HG02840 (cell line): ENCODE measurements around the gene RIPOR2.

Experiments
- ATAC-seq: cut with Tn5 transposase; IDR thresholded peaks from one replicate; pipeline ENCODE4 v1.9.1; 2021; ENCODE audit warnings: mild to moderate bottlenecking, moderate library complexity, moderate number of reproducible peaks; ENCODE audit not compliant: unreplicated experiment, low FRiP score

The RIPOR2 gene

GRCh38 chr6:24827162-24827561, 108.6 kb downstream of the RIPOR2 start:
- no peak for ATAC-seq

- no peak for ATAC-seq
Measured at GRCh38 chr6:24825130-24825630, 110.6 kb downstream of the RIPOR2 start.

GRCh38 chr6:24824142-24824938, 111.4 kb downstream of the RIPOR2 start:
- ATAC-seq, result no peak

- no peak for ATAC-seq
Measured at GRCh38 chr6:24823185-24823584, 112.6 kb downstream of the RIPOR2 start.

- ATAC-seq, result no peak
Measured at GRCh38 chr6:24822696-24823095, 113.1 kb downstream of the RIPOR2 start.

GRCh38 chr6:24821860-24822444, 113.8 kb downstream of the RIPOR2 start:
- no peak for ATAC-seq

- ATAC-seq, result no peak
Measured at GRCh38 chr6:24818346-24818745, 117.4 kb downstream of the RIPOR2 start.

- no peak for ATAC-seq
Measured at GRCh38 chr6:24809728-24810127, 126.0 kb downstream of the RIPOR2 start.

- ATAC-seq, result no peak
Measured at GRCh38 chr6:24807584-24807983, 128.2 kb downstream of the RIPOR2 start.

- no peak for ATAC-seq
Measured at GRCh38 chr6:24802271-24803059, 133.3 kb downstream of the RIPOR2 start.

GRCh38 chr6:24799541-24799915, 136.2 kb downstream of the RIPOR2 start:
- no peak for ATAC-seq

GRCh38 chr6:24798740-24799540, 136.8 kb downstream of the RIPOR2 start, which contains the start of gene ARMH2:
Gene ARMH2, minus strand, starts transcription at chr6:24798917. Its CDS starts 60 bp downstream, at chr6:24798857.
- no peak for ATAC-seq

- ATAC-seq, result no peak
Measured at GRCh38 chr6:24797596-24798216, 138.1 kb downstream of the RIPOR2 start.

GRCh38 chr6:24796616-24797290, 139.0 kb downstream of the RIPOR2 start:
- ATAC-seq, result no peak

- ATAC-seq, result no peak
Measured at GRCh38 chr6:24795106-24795505, 140.7 kb downstream of the RIPOR2 start.

GRCh38 chr6:24788031-24788665, 147.6 kb downstream of the RIPOR2 start:
- no peak for ATAC-seq

- no peak for ATAC-seq
Measured at GRCh38 chr6:24780206-24780605, 155.6 kb downstream of the RIPOR2 start.

- ATAC-seq, result no peak
Measured at GRCh38 chr6:24779416-24780016, 156.2 kb downstream of the RIPOR2 start.
